Natural killer cell (primary cell): ENCODE data around the gene GSE1. TPM values are rescaled to one million over a fixed set of nuclear protein-coding genes. Genes with fewer than 3 reads are reported as not detected.

Experiments used
- ATAC-seq, 3 donors: fragments of 150-1000 bp in 2 of 3; fragments of 200-7000 bp in 1 of 3; cut with Tn5 transposase; 1 replicate in 1 of 3; 2 replicates in 2 of 3; pipeline ENCODE4 v1.10.0; 2021; ENCODE audit warnings: mild to moderate bottlenecking in 2 of 3, moderate library complexity in 2 of 3
- DNase-seq, 2 donors: peaks; one replicate each; pipeline versions ENCODE4 v3.0.0 to v3.0.0-alpha.2; 2013 to 2021; ENCODE audit warnings: mixed read lengths in 1 of 2
- H3K27ac ChIP-seq: one replicate; pipeline ENCODE4 v1.5.1; 2013; ENCODE audit warnings: mild to moderate bottlenecking, low read length
- H3K27me3 ChIP-seq: one replicate; pipeline ENCODE4 v1.6.1; 2013; ENCODE audit warnings: low read length; ENCODE audit not compliant: control insufficient read depth, insufficient read depth
- H3K36me3 ChIP-seq: one replicate; pipeline ENCODE4 v1.6.1; 2013; ENCODE audit warnings: low read length; ENCODE audit not compliant: control insufficient read depth, insufficient read depth
- H3K4me1 ChIP-seq: one replicate; pipeline ENCODE4 v1.6.1; 2013; ENCODE audit warnings: low read length; ENCODE audit not compliant: control insufficient read depth, insufficient read depth
- H3K4me3 ChIP-seq: one replicate; pipeline ENCODE4 v1.5.1; 2013; ENCODE audit warnings: low read length
- H3K9me3 ChIP-seq: one replicate; pipeline ENCODE4 v1.6.1; 2013; ENCODE audit warnings: low read length; ENCODE audit not compliant: control insufficient read depth, insufficient read depth
- H3K27ac Mint-ChIP-seq, 2 donors: one replicate each; pipeline ENCODE4 v1.8.0; 2022; ENCODE audit warnings: mild to moderate bottlenecking in 2 of 2, mixed read lengths in 2 of 2, moderate library complexity in 1 of 2
- H3K27me3 Mint-ChIP-seq, 2 donors: one replicate each; pipeline ENCODE4 v1.8.0; 2022; ENCODE audit warnings: low read depth in 2 of 2, mixed read lengths in 2 of 2
- H3K36me3 Mint-ChIP-seq: one replicate; pipeline ENCODE4 v1.8.0; 2022; ENCODE audit warnings: mixed read lengths
- H3K4me1 Mint-ChIP-seq, 2 donors: one replicate each; pipeline ENCODE4 v1.8.0; 2022; ENCODE audit warnings: mixed read lengths in 2 of 2
- H3K4me3 Mint-ChIP-seq: one replicate; pipeline ENCODE4 v1.8.0; 2022; ENCODE audit warnings: mild to moderate bottlenecking, moderate library complexity, mixed read lengths
- H3K9me3 Mint-ChIP-seq, 2 donors: one replicate each; pipeline ENCODE4 v1.8.0; 2022; ENCODE audit warnings: mixed read lengths in 2 of 2
- CTCF ChIP-seq: fragments of 200-600 bp; IDR thresholded peaks from one replicate; pipeline ENCODE4 v1.8.0; 2022; ENCODE audit warnings: antibody characterized with exemption
- WGBS: methylation state at CpG from one replicate; pipeline ENCODE4 v1.1.7; 2013; ENCODE audit warnings: missing lambda C conversion rate; ENCODE audit not compliant: insufficient coverage; 5-methylcytosine and 5-hydroxymethylcytosine counted together
- intact Hi-C: fragments of 100-400 bp; cut with micrococcal nuclease; formaldehyde crosslinking; loops from one replicate; pipeline ENCODE4 v1.14.2; 2022
- total RNA-seq, 4 donors: library from RNA; stranded (reverse); fragments of 120-200 nt in 1 of 4; gene quantifications; one replicate each; pipeline versions ENCODE4 v1.2.3 to v1.2.4, GENCODE V29; 2013 to 2022

Gene GSE1
- total RNA-seq, 3 donors from 2014 or later (not counting 1 experiment from before 2014, with no cell fraction given): 232 to 277 (median 233) TPM

GRCh38 chr16:85690469-85691064 lies 77.4 kb downstream of the GSE1 start:
- no peak overlapping the region for H3K27ac Mint-ChIP-seq
- Histone ChIP-seq H3K27ac (no peak overlapping the region), H3K4me3 (no peak overlapping the region), H3K9me3 (no peaks in the 10 kb centered on the region), H3K36me3 (no peaks in the 10 kb centered on the region), H3K27me3 (no peaks in the 10 kb centered on the region), H3K4me1 (peaks cover 17% of the 10 kb centered on the region)
- no peak overlapping the region for H3K4me3 Mint-ChIP-seq
- H3K9me3 Mint-ChIP-seq: no peaks in the 10 kb centered on the region
- H3K27me3 Mint-ChIP-seq: no peaks in the 10 kb centered on the region
- ATAC-seq (no peak), DNase-seq (no peak)
- intact Hi-C loops: no loop called here
- no peaks in the 10 kb centered on the region for H3K4me1 Mint-ChIP-seq
- WGBS: 83% methylated on average over 7 of the region's 7 CpGs
- no peak for TF ChIP-seq CTCF
- H3K36me3 Mint-ChIP-seq: no peaks in the 10 kb centered on the region

- Mint-ChIP-seq H3K9me3 (no peaks in the 10 kb centered on the region), H3K36me3 (no peaks in the 10 kb centered on the region), H3K27ac (no peak overlapping the region), H3K27me3 (no peaks in the 10 kb centered on the region), H3K4me1 (no peaks in the 10 kb centered on the region), H3K4me3 (no peak overlapping the region)
- H3K36me3 ChIP-seq: no peaks in the 10 kb centered on the region
- no peak for TF ChIP-seq CTCF
- WGBS: 82% methylated on average over 24 of the region's 24 CpGs
- no peaks in the 10 kb centered on the region for H3K9me3 ChIP-seq
- ATAC-seq (no peak), DNase-seq (no peak)
- H3K4me1 ChIP-seq: no peaks in the 10 kb centered on the region
- intact Hi-C loops: no loop called here
- H3K27me3 ChIP-seq: no peaks in the 10 kb centered on the region
- no peak overlapping the region for H3K27ac ChIP-seq
- no peak overlapping the region for H3K4me3 ChIP-seq
Measured at GRCh38 chr16:85695196-85696128, 82.3 kb downstream of the GSE1 start.

GRCh38 chr16:85696781-85697180 lies 83.7 kb downstream of the GSE1 start:
- TF ChIP-seq CTCF: no peak
- no peaks in the 10 kb centered on the region for H3K27me3 ChIP-seq
- H3K36me3 Mint-ChIP-seq: no peaks in the 10 kb centered on the region
- intact Hi-C loops: no loop called here
- H3K27ac ChIP-seq: no peak overlapping the region
- no peaks in the 10 kb centered on the region for H3K9me3 ChIP-seq
- DNase-seq: no peak
- no peaks in the 10 kb centered on the region for H3K4me1 Mint-ChIP-seq
- H3K4me3 ChIP-seq: no peak overlapping the region
- ATAC-seq: no peak
- H3K27me3 Mint-ChIP-seq: no peaks in the 10 kb centered on the region
- H3K4me3 Mint-ChIP-seq: no peak overlapping the region
- no peaks in the 10 kb centered on the region for H3K4me1 ChIP-seq
- no peaks in the 10 kb centered on the region for H3K9me3 Mint-ChIP-seq
- no peaks in the 10 kb centered on the region for H3K36me3 ChIP-seq
- 90% methylated on average over 16 of the region's 16 CpGs for WGBS
- no peak overlapping the region for H3K27ac Mint-ChIP-seq
